ENCODE data around the gene PLEKHN1.
"Not testable (repeated sequence)": the region's sequence is repeated elsewhere in the genome, so short reads cannot be mapped to it uniquely, and the experiment has no call there.

The PLEKHN1 gene

GRCh38 chr1:975365-975764 is 9.1 kb downstream of the PLEKHN1 start:
- Histone ChIP-seq H3K4me3 (ENCODE audit: insufficient read depth in 1 of 2, low read depth in 1 of 2, low read length in 2 of 2) (no peak overlapping the region), H4K91ac (ENCODE audit: low read length) (no peak overlapping the region), H2AK5ac (ENCODE audit: low read length, severe bottlenecking) (no peak overlapping the region), H2BK120ac (ENCODE audit: low read depth, low read length) (no peak overlapping the region), H2AFZ (ENCODE audit: low read depth, low read length) (no peak overlapping the region), H3K27me3 (ENCODE audit: control insufficient read depth in 1 of 2, insufficient read depth in 1 of 2, low read length in 2 of 2) (peaks cover 0 to 67% of the 10 kb centered on the region in 2 experiments), H2BK5ac (ENCODE audit: low read depth, low read length, poor library complexity, severe bottlenecking) (no peak overlapping the region), H2BK12ac (ENCODE audit: low read length in 2 of 2) (no peak overlapping the region), H3K27ac (ENCODE audit: low read length, poor library complexity, severe bottlenecking) (no peak overlapping the region), H3K18ac (ENCODE audit: low read depth in 1 of 2, low read length in 2 of 2) (no peak overlapping the region), H3K4ac (ENCODE audit: low read depth in 1 of 2, low read length in 2 of 2) (no peak overlapping the region), H2BK15ac (ENCODE audit: low read depth, poor library complexity, severe bottlenecking) (no peak overlapping the region), H3K14ac (ENCODE audit: low read length in 2 of 2) (no peak overlapping the region), H3K4me1 (ENCODE audit: control insufficient read depth, insufficient read depth, low read depth, low read length) (peaks cover 8% of the 10 kb centered on the region), H3K23ac (ENCODE audit: low read length in 2 of 2) (no peak overlapping the region), H3K9ac (ENCODE audit: low read length) (no peak overlapping the region), H3K9me3 (ENCODE audit: control insufficient read depth, low read length) (no peaks in the 10 kb centered on the region), H3K79me1 (replicated peaks; ENCODE audit: low read length, poor library complexity, severe bottlenecking) (no peaks in the 10 kb centered on the region), H3K36me3 (ENCODE audit: control insufficient read depth in 1 of 2, insufficient read depth in 2 of 2, low read depth in 1 of 2, low read length in 2 of 2) (peaks cover 0 to 9% of the 10 kb centered on the region in 2 experiments), H4K8ac (ENCODE audit: low read length) (no peak overlapping the region), H3K4me2 (ENCODE audit: low read length, poor library complexity, severe bottlenecking) (no peak overlapping the region)
- WGBS: 90% methylated on average over 9 of the region's 9 CpGs
- no peak for DNase-seq

- 11% methylated on average over 31 of the region's 40 CpGs for WGBS
- Histone ChIP-seq H3K4ac (ENCODE audit: low read depth in 1 of 2, low read length in 2 of 2) (peak overlapping the region; percentile 31 to 47), H3K79me1 (replicated peaks; ENCODE audit: low read length, poor library complexity, severe bottlenecking) (no peaks in the 10 kb centered on the region), H4K8ac (ENCODE audit: low read length) (peak overlapping the region; percentile 89), H3K27ac (ENCODE audit: low read length, poor library complexity, severe bottlenecking) (no peak overlapping the region), H3K23ac (ENCODE audit: low read length in 2 of 2) (peak overlapping the region in 1 of 2 experiments; percentile 86), H2AFZ (ENCODE audit: low read depth, low read length) (peak overlapping the region; percentile 83), H4K91ac (ENCODE audit: low read length) (peak overlapping the region; percentile 67), H2BK120ac (ENCODE audit: low read depth, low read length) (no peak overlapping the region), H3K4me1 (ENCODE audit: control insufficient read depth, insufficient read depth, low read depth, low read length) (peaks cover 9% of the 10 kb centered on the region), H2BK5ac (ENCODE audit: low read depth, low read length, poor library complexity, severe bottlenecking) (no peak overlapping the region), H3K27me3 (ENCODE audit: control insufficient read depth in 1 of 2, insufficient read depth in 1 of 2, low read length in 2 of 2) (peaks cover 0 to 67% of the 10 kb centered on the region in 2 experiments), H3K9ac (ENCODE audit: low read length) (no peak overlapping the region), H3K14ac (ENCODE audit: low read length in 2 of 2) (no peak overlapping the region), H3K9me3 (ENCODE audit: control insufficient read depth, low read length) (no peaks in the 10 kb centered on the region), H2BK15ac (ENCODE audit: low read depth, poor library complexity, severe bottlenecking) (peak overlapping the region; percentile 4), H2AK5ac (ENCODE audit: low read length, severe bottlenecking) (no peak overlapping the region), H3K18ac (ENCODE audit: low read depth in 1 of 2, low read length in 2 of 2) (no peak overlapping the region), H3K4me3 (ENCODE audit: insufficient read depth in 1 of 2, low read depth in 1 of 2, low read length in 2 of 2) (peak overlapping the region in 1 of 2 experiments; percentile 27), H2BK12ac (ENCODE audit: low read length in 2 of 2) (peak overlapping the region; percentile 11 to 22), H3K36me3 (ENCODE audit: control insufficient read depth in 1 of 2, insufficient read depth in 2 of 2, low read depth in 1 of 2, low read length in 2 of 2) (peaks cover 0 to 9% of the 10 kb centered on the region in 2 experiments), H3K4me2 (ENCODE audit: low read length, poor library complexity, severe bottlenecking) (peak overlapping the region; percentile 67)
- peak; percentile 65 for DNase-seq
These were observed 9.8 kb downstream of the PLEKHN1 start for GRCh38 chr1:975896-976683.

GRCh38 chr1:976791-977190 is 10.5 kb downstream of the PLEKHN1 start:
- H3K9me3 ChIP-seq (ENCODE audit: control insufficient read depth, low read length); H2BK5ac ChIP-seq (ENCODE audit: low read depth, low read length, poor library complexity, severe bottlenecking); H3K4ac ChIP-seq (ENCODE audit: low read depth in 1 of 2, low read length in 2 of 2); H3K9ac ChIP-seq (ENCODE audit: low read length); H3K23ac ChIP-seq (ENCODE audit: low read length in 2 of 2); H2BK120ac ChIP-seq (ENCODE audit: low read depth, low read length); H3K36me3 ChIP-seq (ENCODE audit: control insufficient read depth in 1 of 2, insufficient read depth in 2 of 2, low read depth in 1 of 2, low read length in 2 of 2); H3K14ac ChIP-seq (ENCODE audit: low read length in 2 of 2); H3K79me1 ChIP-seq (replicated peaks; ENCODE audit: low read length, poor library complexity, severe bottlenecking); H2AFZ ChIP-seq (ENCODE audit: low read depth, low read length); H3K4me3 ChIP-seq (ENCODE audit: insufficient read depth in 1 of 2, low read depth in 1 of 2, low read length in 2 of 2); H3K4me2 ChIP-seq (ENCODE audit: low read length, poor library complexity, severe bottlenecking); DNase-seq; H2AK5ac ChIP-seq (ENCODE audit: low read length, severe bottlenecking); H4K91ac ChIP-seq (ENCODE audit: low read length); H3K18ac ChIP-seq (ENCODE audit: low read depth in 1 of 2, low read length in 2 of 2); H2BK12ac ChIP-seq (ENCODE audit: low read length in 2 of 2); H3K27ac ChIP-seq (ENCODE audit: low read length, poor library complexity, severe bottlenecking); H2BK15ac ChIP-seq (ENCODE audit: low read depth, poor library complexity, severe bottlenecking); H4K8ac ChIP-seq (ENCODE audit: low read length): not testable (repeated sequence)
- H3K27me3 ChIP-seq (ENCODE audit: control insufficient read depth in 1 of 2, insufficient read depth in 1 of 2, low read length in 2 of 2): peaks cover 0 to 67% of the 10 kb centered on the region in 2 experiments
- WGBS: no CpG with 5 or more reads among the region's 39 CpGs
- peaks cover 13% of the 10 kb centered on the region for H3K4me1 ChIP-seq (ENCODE audit: control insufficient read depth, insufficient read depth, low read depth, low read length)

GRCh38 chr1:978069-978834 is 12.0 kb downstream of the PLEKHN1 start:
- Histone ChIP-seq H3K27ac (ENCODE audit: low read length, poor library complexity, severe bottlenecking) (no peak overlapping the region), H4K91ac (ENCODE audit: low read length) (no peak overlapping the region), H2BK120ac (ENCODE audit: low read depth, low read length) (no peak overlapping the region), H4K8ac (ENCODE audit: low read length) (no peak overlapping the region), H2BK12ac (ENCODE audit: low read length in 2 of 2) (no peak overlapping the region), H3K36me3 (ENCODE audit: control insufficient read depth in 1 of 2, insufficient read depth in 2 of 2, low read depth in 1 of 2, low read length in 2 of 2) (peaks cover 0 to 6% of the 10 kb centered on the region in 2 experiments), H3K4ac (ENCODE audit: low read depth in 1 of 2, low read length in 2 of 2) (no peak overlapping the region), H3K27me3 (ENCODE audit: control insufficient read depth in 1 of 2, insufficient read depth in 1 of 2, low read length in 2 of 2) (peaks cover 13 to 70% of the 10 kb centered on the region in 2 experiments), H3K79me1 (replicated peaks; ENCODE audit: low read length, poor library complexity, severe bottlenecking) (no peaks in the 10 kb centered on the region), H3K14ac (ENCODE audit: low read length in 2 of 2) (no peak overlapping the region), H3K4me3 (ENCODE audit: insufficient read depth in 1 of 2, low read depth in 1 of 2, low read length in 2 of 2) (no peak overlapping the region), H2AFZ (ENCODE audit: low read depth, low read length) (no peak overlapping the region), H3K23ac (ENCODE audit: low read length in 2 of 2) (no peak overlapping the region), H3K9me3 (ENCODE audit: control insufficient read depth, low read length) (no peaks in the 10 kb centered on the region), H3K18ac (ENCODE audit: low read depth in 1 of 2, low read length in 2 of 2) (no peak overlapping the region), H3K9ac (ENCODE audit: low read length) (no peak overlapping the region), H2BK5ac (ENCODE audit: low read depth, low read length, poor library complexity, severe bottlenecking) (no peak overlapping the region), H3K4me1 (ENCODE audit: control insufficient read depth, insufficient read depth, low read depth, low read length) (peaks cover 16% of the 10 kb centered on the region), H2AK5ac (ENCODE audit: low read length, severe bottlenecking) (no peak overlapping the region), H2BK15ac (ENCODE audit: low read depth, poor library complexity, severe bottlenecking) (no peak overlapping the region), H3K4me2 (ENCODE audit: low read length, poor library complexity, severe bottlenecking) (no peak overlapping the region)
- no peak for DNase-seq
- 88% methylated on average over 44 of the region's 44 CpGs for WGBS
